DMS53 treated with DMSO at 0.1 percent for 48 hours (cell line): ENCODE measurements around the gene CCDC149.
"Not testable (repeated sequence)": the region's sequence is repeated elsewhere in the genome, so short reads cannot be mapped to it uniquely, and the experiment has no call there.

Experiments
- DNase-seq: peaks from one replicate; lab custom pipeline; 2025; ENCODE audit not compliant: unreplicated experiment; lab: John Stamatoyannopoulos, UW

Gene CCDC149

DNA sequence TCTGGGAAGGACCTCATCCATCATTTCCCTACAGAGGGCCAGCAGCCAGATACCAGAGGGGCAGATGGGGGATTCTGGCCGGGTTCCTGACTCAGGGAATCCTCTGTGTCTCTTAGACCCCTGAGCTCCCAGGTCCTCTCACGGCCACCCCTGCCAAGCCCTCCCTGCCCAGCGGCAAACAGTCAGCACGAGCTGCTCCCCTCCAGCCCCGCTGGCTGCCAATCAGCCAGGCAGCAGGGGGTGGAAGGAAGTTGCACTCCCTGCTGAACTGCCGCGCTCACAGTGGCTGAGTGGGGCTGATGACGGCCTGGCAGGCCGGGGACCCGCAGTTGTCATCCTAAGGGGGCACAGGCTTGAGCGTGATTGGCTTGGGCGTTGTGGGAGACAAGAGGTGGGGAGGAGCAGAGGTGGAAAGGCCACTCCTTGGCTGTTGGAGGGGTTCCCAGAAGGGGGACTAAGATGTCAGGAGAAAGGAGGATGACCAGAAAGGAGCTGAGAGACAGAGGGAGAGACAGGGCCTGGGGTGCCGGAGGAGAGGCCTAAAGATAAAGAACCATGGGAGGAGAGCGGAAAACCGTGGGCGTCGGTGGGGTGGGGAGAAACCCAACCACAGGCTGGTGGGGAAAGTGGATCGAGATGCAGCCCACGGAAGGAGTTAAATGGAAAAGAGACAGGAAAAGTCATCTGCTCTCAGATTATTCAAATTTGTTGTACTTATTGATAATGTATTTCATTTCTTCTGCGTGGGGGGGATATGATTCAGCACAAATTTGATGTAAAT, 4.4 kb upstream of the CCDC149 start:
- no peak for DNase-seq

DNA sequence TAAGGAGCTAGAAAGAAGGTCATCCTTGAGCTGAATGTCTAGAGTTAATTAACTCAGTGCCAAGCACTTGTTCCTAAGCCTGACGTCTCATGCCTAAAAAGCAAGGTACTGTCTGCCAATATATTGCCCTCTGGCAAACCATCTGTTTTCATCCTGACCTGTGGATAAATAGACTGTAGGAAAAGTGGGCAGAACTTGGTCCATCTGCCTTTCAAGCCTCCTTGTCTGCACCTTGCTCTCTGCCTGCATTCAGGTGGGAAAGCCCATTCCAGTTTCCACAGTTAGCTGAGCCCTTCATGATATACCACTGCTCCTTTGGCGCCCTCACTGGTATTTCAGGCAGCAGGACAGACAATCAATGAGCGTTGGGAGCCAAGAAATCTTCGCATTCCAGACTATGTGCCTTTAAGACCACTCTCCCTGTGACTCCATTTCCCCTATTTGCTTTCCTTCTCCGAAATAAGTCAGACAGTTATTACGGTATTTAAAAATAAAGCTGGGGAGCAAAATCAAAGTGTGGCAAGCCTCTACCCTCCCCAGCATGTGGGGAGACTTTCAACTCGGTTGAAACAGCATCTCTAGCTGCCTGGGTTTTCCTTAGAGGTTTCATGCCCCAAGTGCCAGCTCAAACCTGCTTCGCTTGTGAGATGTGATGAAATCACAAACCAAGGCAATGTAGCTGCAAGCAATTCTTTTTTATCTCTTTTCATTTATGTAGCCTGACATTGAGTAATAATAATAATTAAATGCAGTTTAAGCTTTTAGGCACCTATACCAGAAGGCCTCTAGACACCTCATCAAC, 2.5 kb upstream of the CCDC149 start:
- no peak for DNase-seq

DNA sequence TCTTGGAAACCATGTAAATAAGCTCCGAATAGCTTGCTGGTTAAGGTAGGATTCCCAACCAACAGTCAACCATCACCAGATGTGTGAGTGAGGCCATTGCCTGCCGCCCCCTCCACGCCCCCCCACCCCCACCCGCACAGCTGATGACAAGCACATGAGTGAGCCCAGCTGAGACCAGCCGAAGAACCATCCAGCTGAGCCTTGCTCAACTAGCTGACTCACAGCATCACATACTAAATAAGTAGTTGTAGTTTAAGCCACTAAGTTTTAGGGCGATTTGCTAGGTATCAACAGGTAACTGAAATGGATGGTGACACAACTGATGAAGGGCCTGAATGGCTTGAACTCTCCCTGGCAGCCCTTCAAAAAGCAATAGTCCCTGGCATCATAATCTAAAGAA, 1.6 kb upstream of the CCDC149 start:
- DNase-seq, result no peak

- no peak for DNase-seq
Observed at GRCh38 chr4:24913119-24913485, 260 bp upstream of the CCDC149 start.

- DNase-seq, result no peak
Observed at GRCh38 chr4:24910499-24910898, 2.3 kb downstream of the CCDC149 start.

DNA sequence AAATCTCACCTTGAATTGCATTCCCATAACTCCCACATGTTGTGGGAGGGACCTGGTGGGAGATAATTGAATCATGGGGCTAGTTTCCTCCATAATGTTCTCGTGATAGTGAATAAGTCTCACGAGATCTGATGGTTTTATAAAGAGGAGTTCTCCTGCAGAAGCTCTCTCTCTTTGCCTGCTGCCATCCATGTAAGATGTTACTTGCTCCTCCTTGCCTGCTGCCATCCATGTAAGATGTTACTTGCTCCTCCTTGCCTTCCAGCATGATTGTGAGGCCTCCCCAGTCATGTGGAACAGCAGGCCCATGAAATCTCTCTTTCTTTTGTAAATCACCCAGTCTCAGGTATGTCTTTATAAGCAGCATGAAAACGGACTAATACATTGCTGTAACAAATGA, 3.2 kb downstream of the CCDC149 start:
- not testable (repeated sequence) for DNase-seq

DNA sequence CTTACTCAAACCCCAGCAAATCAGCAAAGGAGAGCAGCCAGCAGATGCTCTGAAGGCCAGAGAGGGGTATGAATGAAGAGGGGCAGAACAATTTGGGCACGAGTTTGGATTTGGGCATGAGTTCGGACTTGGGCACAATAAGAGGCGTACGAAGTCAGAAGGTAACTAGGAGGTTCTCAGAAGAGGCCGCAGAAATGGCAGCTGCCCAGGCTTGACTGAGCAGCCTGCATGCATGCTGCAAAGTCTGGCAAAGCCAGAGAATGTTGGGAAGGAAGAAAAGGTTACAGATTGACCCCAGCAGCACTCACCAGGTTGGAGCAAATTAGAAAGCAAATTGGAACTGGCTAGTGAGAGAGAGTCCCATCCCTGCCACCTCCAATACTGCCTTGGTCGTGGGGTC, 15.2 kb downstream of the CCDC149 start:
- no peak for DNase-seq

- DNase-seq, result no peak
Observed at GRCh38 chr4:24896977-24897376, 15.9 kb downstream of the CCDC149 start.

GRCh38 chr4:24896056-24896455, 16.8 kb downstream of the CCDC149 start:
- DNase-seq, result peak; percentile 37

DNA sequence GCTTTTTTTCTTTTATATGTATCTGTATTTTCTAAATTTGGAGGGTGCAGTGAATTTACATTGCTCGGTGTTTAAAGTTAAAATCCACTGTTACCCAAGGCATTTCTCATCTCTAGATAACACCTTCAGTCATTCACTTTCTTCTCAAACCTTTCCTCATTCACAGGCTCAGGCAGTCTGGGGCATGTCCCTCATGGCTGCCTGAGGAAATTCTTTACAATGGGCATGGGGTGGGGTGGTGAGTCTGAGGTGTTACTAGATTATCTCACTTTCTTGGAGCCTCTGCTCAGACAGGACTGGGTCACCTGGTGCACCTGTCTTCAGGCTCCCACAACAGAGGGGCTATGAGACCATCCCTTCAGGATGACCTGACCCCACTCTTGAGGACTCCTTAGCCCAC, 17.4 kb downstream of the CCDC149 start:
- no peak for DNase-seq

DNA sequence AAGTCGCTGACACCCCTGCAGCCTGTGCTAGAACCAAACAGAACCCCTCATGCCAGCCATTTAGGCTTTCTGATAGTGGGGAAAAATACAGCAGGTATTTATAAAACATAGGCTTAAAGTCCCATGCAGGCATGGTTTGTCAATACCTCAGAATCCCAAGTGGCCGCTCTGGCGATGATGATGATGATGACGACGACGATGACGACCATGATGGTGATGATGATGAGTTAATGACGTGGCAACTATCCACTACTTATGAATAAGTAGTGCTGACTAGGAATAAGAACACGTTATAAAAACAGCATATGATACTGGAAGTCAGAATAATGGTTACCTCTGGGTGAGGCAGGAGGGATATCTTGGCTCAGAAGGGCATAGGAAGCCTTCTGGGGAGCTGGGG, 18.0 kb downstream of the CCDC149 start:
- DNase-seq, result no peak

- no peak for DNase-seq
Observed at GRCh38 chr4:24894243-24894642, 18.6 kb downstream of the CCDC149 start.

GRCh38 chr4:24892778-24893177, 20.1 kb downstream of the CCDC149 start:
- DNase-seq, result no peak

GRCh38 chr4:24892278-24892677, 20.6 kb downstream of the CCDC149 start:
- no peak for DNase-seq

DNA sequence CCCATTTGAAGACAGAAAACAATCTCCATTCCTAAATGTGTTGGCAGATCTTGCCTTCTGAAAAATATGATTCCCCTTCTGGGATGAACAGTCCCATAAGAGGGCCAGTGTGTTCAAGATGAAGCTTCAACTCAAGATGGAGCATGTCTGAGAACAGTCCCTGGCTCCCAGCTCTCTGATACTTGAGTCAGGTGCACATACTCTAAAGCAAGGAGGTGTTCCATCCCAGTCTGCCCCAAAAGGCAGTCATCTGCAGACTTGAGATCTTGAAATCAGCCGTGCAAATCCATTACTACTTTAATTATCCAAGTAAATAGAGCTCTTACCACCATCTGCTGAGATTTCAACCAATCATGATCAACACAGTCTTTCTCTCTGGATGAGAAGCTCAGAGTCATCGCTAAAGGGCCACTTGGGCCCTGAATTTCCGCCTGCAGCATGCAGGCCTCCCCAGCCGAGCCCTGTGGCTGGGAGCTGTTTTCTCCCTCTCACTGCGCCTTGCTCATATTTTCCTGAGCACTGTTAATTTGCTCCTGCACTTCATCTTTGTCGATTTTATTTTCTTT, 22.2 kb downstream of the CCDC149 start:
- DNase-seq, result no peak

- DNase-seq, result no peak
Observed at GRCh38 chr4:24889991-24890390, 22.9 kb downstream of the CCDC149 start.

- no peak for DNase-seq
Observed at GRCh38 chr4:24888475-24889344, 24.1 kb downstream of the CCDC149 start.

DNA sequence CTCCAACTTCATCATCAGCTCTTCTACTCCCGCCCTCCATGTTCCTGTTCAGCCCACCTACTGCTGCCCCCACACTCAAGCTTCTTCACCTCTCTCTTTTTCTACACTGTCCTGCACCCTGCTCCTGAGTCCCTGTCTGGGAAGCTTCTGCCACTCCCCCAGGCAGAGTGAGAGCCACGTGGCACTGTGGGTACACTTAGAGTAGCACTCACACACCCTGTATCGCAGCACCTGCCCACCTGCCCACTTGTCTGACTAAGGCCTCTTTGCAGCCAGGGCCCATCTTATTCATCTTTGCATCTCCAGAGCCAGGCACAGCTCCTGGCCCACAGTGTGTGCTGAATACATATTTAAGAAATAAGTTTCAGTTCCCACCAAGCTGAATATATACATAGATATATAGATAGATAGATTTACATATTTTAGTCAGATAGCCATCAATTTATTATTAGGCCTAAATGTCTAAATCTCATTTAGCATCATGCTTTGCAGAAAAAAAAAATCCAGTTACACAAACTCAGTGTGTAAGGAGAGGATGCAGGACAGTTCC, 24.9 kb downstream of the CCDC149 start:
- DNase-seq, result no peak

GRCh38 chr4:24886596-24886995, 26.2 kb downstream of the CCDC149 start:
- no peak for DNase-seq

DNA sequence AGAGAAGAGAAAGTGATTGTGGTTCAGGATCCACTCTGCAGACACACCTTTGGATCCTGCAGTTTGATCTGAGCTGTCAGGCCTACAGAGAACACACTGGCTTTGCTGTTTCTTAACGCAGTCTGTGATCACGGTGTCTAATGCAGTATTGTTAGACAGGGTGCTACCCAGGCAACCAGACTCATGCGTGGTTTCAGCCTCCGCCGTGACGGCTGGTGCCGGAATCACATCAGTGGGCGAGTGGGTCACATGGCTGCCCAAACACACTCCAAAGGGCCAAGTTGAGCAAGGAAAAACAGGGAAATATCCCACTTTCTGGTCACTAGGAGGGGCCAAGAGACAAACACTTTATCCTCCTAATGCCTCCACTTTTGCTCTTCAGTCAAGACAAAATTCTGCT, 27.5 kb downstream of the CCDC149 start:
- DNase-seq, result no peak

DNA sequence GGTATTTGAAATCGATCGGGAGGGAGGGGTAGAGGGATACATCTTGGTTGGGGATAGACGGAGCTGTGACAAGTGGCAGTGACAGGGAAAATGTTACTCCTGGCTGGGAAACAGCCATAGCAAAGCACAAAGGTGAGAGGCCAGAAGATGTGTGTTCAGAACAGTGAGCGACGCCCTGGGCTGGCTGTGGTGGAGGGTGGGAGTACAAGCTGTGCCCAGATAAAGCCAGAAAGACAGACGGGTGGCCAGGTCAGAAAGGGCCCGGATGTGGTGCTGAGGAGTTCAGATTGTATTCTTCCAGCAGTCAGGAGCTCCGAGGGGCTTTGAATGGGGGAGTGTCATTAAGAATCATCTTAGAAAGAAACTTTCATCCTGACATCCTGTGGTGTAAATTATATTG, 27.9 kb downstream of the CCDC149 start:
- DNase-seq, result no peak
